GM23338 (cell line): Measurements from ENCODE around the gene ILKAP. TPM values are rescaled to one million over a fixed set of nuclear protein-coding genes. Genes with fewer than 3 reads are reported as not detected.

Experiments
- ATAC-seq: fragments of 200-7000 bp; cut with Tn5 transposase; 3 replicates; pipeline ENCODE4 v1.9.1; 2020
- DNase-seq: peaks from one replicate; pipeline ENCODE4 v3.0.0-alpha.2; 2015; ENCODE audit warnings: low spot score
- H2AFZ ChIP-seq: fragments of 200-600 bp; sonication (generic); 2 replicates; pipeline ENCODE4 v1.8.0; 2016; ENCODE audit warnings: antibody characterized with exemption, mild to moderate bottlenecking, moderate library complexity
- H3F3A ChIP-seq: fragments of 200-600 bp; sonication (generic); replicated peaks from 2 replicates; pipeline ENCODE4 v1.8.0; 2017; ENCODE audit warnings: antibody characterized with exemption, mixed run types, low read depth
- H3K27ac ChIP-seq: fragments of 200-600 bp; sonication (generic); 2 replicates; pipeline ENCODE4 v1.6.1; 2016; ENCODE audit warnings: low read depth
- H3K27me3 ChIP-seq: fragments of 200-600 bp; sonication (generic); 2 replicates; pipeline ENCODE4 v1.8.0; 2016; ENCODE audit warnings: mild to moderate bottlenecking, mixed run types, moderate library complexity; ENCODE audit not compliant: insufficient read depth
- H3K36me3 ChIP-seq: fragments of 200-600 bp; sonication (generic); 2 replicates; pipeline ENCODE4 v1.8.0; 2016; ENCODE audit warnings: mild to moderate bottlenecking; ENCODE audit not compliant: insufficient read depth
- H3K4me1 ChIP-seq: fragments of 200-600 bp; sonication (generic); 2 replicates; pipeline ENCODE4 v1.8.0; 2016; ENCODE audit warnings: mild to moderate bottlenecking, moderate library complexity; ENCODE audit not compliant: insufficient read depth
- H3K4me2 ChIP-seq: fragments of 200-600 bp; sonication (generic); 2 replicates; pipeline ENCODE4 v1.7.1; 2017; ENCODE audit warnings: mixed run types
- H3K4me3 ChIP-seq: fragments of 200-600 bp; sonication (generic); 2 replicates; pipeline ENCODE4 v1.6.1; 2016; ENCODE audit warnings: mixed run types
- H3K79me2 ChIP-seq: fragments of 200-600 bp; sonication (generic); replicated peaks from 2 replicates; pipeline ENCODE4 v1.8.0; 2017; ENCODE audit warnings: mild to moderate bottlenecking; ENCODE audit not compliant: insufficient read depth
- H3K9me2 ChIP-seq: fragments of 200-600 bp; sonication (generic); 2 replicates; pipeline ENCODE4 v1.8.0; 2017; ENCODE audit not compliant: insufficient read depth
- H4K20me1 ChIP-seq: fragments of 200-600 bp; sonication (generic); replicated peaks from 2 replicates; pipeline ENCODE4 v1.8.0; 2017; ENCODE audit warnings: mild to moderate bottlenecking; ENCODE audit not compliant: insufficient read depth
- H3K27ac Mint-ChIP-seq: 2 replicates; pipeline ENCODE4 v1.8.0; 2020; ENCODE audit warnings: inconsistent platforms, mild to moderate bottlenecking, moderate library complexity, mixed read lengths
- H3K27me3 Mint-ChIP-seq: 3 replicates; pipeline ENCODE4 v1.8.0; 2022; ENCODE audit warnings: low read depth, mild to moderate bottlenecking, moderate library complexity, mixed read lengths, inconsistent platforms; ENCODE audit not compliant: insufficient read depth, poor library complexity
- H3K36me3 Mint-ChIP-seq: 3 replicates; pipeline ENCODE4 v1.8.0; 2021; ENCODE audit warnings: low read depth, mild to moderate bottlenecking, inconsistent platforms, moderate library complexity, mixed read lengths
- H3K4me1 Mint-ChIP-seq: 3 replicates; pipeline ENCODE4 v1.8.0; 2020; ENCODE audit warnings: mild to moderate bottlenecking, inconsistent platforms, mixed read lengths
- H3K4me3 Mint-ChIP-seq: 3 replicates; pipeline ENCODE4 v1.8.0; 2021; ENCODE audit warnings: moderate library complexity, mild to moderate bottlenecking, inconsistent platforms, mixed read lengths
- H3K9me3 Mint-ChIP-seq: 3 replicates; pipeline ENCODE4 v1.8.0; 2020; ENCODE audit warnings: moderate library complexity, mild to moderate bottlenecking, inconsistent platforms, mixed read lengths
- CTCF ChIP-seq, 2 experiments: fragments of 200-600 bp in 1 of 2; sonication (generic) in 1 of 2; conservative IDR thresholded peaks; 2 replicates each; pipeline versions ENCODE4 v1.5.1 to v1.6.1; 2016 to 2017; ENCODE audit warnings: antibody characterized with exemption in 2 of 2, low read depth in 2 of 2, mild to moderate bottlenecking in 2 of 2, moderate library complexity in 1 of 2
- ETS1 ChIP-seq: IDR thresholded peaks from 2 replicates; pipeline ENCODE4 v1.6.1; 2016; ENCODE audit warnings: antibody characterized with exemption
- POLR2AphosphoS5 ChIP-seq: IDR thresholded peaks from 2 replicates; pipeline ENCODE4 v1.6.1; 2016; ENCODE audit warnings: antibody characterized with exemption, low read depth
- STAT1 ChIP-seq: IDR thresholded peaks from one replicate; pipeline ENCODE4 v1.6.1; 2016; ENCODE audit warnings: antibody characterized with exemption; ENCODE audit not compliant: unreplicated experiment
- ZNF114 ChIP-seq: fragments of 250-450 bp; sonication (Bioruptor Pico); IDR thresholded peaks from 2 replicates; pipeline ENCODE4 v1.5.0; 2020; ENCODE audit warnings: mild to moderate bottlenecking, moderate library complexity
- polyA plus RNA-seq: library from polyadenylated mRNA; unstranded; fragments of >200 nt; fragmentation: Nextera tagmentation; extraction: Ambion mirVana; gene quantifications from 2 replicates; pipeline ENCODE4 v1.2.1, GENCODE V29; 2016
- total RNA-seq: library from RNA; depleted of rRNA; stranded (reverse); fragments of >200 nt; shearing (Covaris generic); gene quantifications from 2 replicates; pipeline ENCODE4 v1.2.3, GENCODE V29; 2014

The ILKAP gene
- total and polyA plus RNA-seq, 2 experiments from 2014 or later = 17.0 to 35.9 TPM

GRCh38 chr2:238140040-238140439 is 63.5 kb downstream of the ILKAP start:
- H3K36me3 ChIP-seq = no peaks in the 10 kb centered on the region
- no peaks in the 10 kb centered on the region for H3K9me2 ChIP-seq
- H3K4me3 Mint-ChIP-seq = no peak overlapping the region
- no peaks in the 10 kb centered on the region for H3K79me2 ChIP-seq
- H3K4me1 Mint-ChIP-seq = no peaks in the 10 kb centered on the region; the same call in 2 of the 3 replicates
- H4K20me1 ChIP-seq = no peaks in the 10 kb centered on the region
- no peaks in the 10 kb centered on the region for H3K4me1 ChIP-seq
- no peaks in the 10 kb centered on the region for H3F3A ChIP-seq
- H2AFZ ChIP-seq = no peak overlapping the region
- no peaks in the 10 kb centered on the region for H3K27me3 ChIP-seq
- H3K27me3 Mint-ChIP-seq = peaks cover 5% of the 10 kb centered on the region
- no peak overlapping the region for H3K27ac Mint-ChIP-seq
- H3K4me2 ChIP-seq = no peak overlapping the region
- TF ChIP-seq ZNF114 (CRISPR knock-in tag) (no peak), ETS1 (no peak), STAT1 (no peak)
- no peak overlapping the region for H3K4me3 ChIP-seq
- ATAC-seq = no peak
- no peak overlapping the region for H3K27ac ChIP-seq
- H3K9me3 Mint-ChIP-seq = no peaks in the 10 kb centered on the region
- no peaks in the 10 kb centered on the region for H3K36me3 Mint-ChIP-seq
- DNase-seq = no peak

- Mint-ChIP-seq H3K36me3 (no peaks in the 10 kb centered on the region), H3K27me3 (peaks cover 5% of the 10 kb centered on the region), H3K27ac (no peak overlapping the region), H3K9me3 (no peaks in the 10 kb centered on the region), H3K4me1 (no peaks in the 10 kb centered on the region; the same call in 2 of the 3 replicates), H3K4me3 (no peak overlapping the region)
- no peak overlapping the region for H3K4me3 ChIP-seq
- no peak overlapping the region for H3K27ac ChIP-seq
- no peaks in the 10 kb centered on the region for H4K20me1 ChIP-seq
- TF ChIP-seq POLR2AphosphoS5 (no peak), ZNF114 (CRISPR knock-in tag) (no peak), STAT1 (no peak), CTCF (conservative IDR thresholded peaks at IDR 0.05; ENCODE audit: low read depth in 2 of 2) (peak; percentile 81 to 93)
- no peaks in the 10 kb centered on the region for H3K79me2 ChIP-seq
- no peaks in the 10 kb centered on the region for H3F3A ChIP-seq
- H3K36me3 ChIP-seq = no peaks in the 10 kb centered on the region
- DNase-seq = peak; percentile 62
- no peak overlapping the region for H2AFZ ChIP-seq
- no peaks in the 10 kb centered on the region for H3K9me2 ChIP-seq
- no peaks in the 10 kb centered on the region for H3K4me1 ChIP-seq
- H3K4me2 ChIP-seq = no peak overlapping the region
- H3K27me3 ChIP-seq = no peaks in the 10 kb centered on the region
- ATAC-seq = peak; percentile 78
Observed at GRCh38 chr2:238139196-238140039, 64.1 kb downstream of the ILKAP start.
